Measurements from ENCODE around the gene UGT8. TPM values are rescaled to one million over a fixed set of nuclear protein-coding genes. Genes with fewer than 3 reads are reported as not detected.
"Not testable (repeated sequence)": the region's sequence is repeated elsewhere in the genome, so short reads cannot be mapped to it uniquely, and the experiment has no call there.

Gene UGT8
- total RNA-seq, 1 donor: 3.3 TPM

DNA sequence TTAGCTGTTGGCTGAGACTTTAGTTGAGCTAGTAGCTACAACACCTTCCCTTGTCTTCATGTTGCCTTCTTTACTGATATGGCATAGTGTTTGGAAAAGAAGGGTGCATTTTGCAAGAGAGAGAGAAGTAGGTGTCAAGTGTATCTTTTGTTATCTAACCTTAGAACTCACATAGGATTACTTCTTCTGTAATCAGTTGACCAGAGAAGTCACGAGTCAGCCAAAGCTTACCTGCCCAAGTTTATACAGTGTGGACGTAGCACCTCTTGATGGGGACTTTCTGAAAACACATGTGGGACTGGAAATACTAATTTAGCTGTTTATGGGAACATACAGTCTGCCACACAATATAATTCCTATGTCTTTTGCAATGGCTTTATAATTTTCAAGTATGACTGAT, 56.0 kb downstream of the UGT8 start:
- Histone ChIP-seq H3K9me3 (ENCODE audit: low read depth, low read length) (no peaks in the 10 kb centered on the region), H3K4me1 (ENCODE audit: insufficient read depth, low read length) (no peaks in the 10 kb centered on the region), H3K4me3 (ENCODE audit: low read length) (no peak overlapping the region), H3K27me3 (ENCODE audit: insufficient read depth, low read length) (no peaks in the 10 kb centered on the region)

DNA sequence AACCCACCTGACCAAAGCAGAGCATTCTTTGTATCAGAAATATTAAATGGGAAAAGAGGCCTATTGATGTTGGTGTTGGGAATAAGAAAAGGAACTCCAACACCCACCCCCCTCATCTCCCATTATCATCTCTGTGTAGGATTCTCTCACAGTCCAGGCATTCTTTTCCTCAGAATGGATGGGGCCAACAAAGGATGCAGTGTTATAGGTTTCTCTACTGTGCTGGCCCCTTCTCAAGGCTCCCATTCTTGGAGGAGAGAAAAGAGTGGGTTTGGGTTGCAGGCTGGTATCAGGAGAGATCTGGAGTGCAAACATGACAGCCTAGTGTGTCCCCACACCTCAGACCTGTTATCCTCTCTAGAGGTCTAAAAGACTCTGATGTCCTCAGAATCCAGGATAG, 59.6 kb downstream of the UGT8 start:
- Histone ChIP-seq H3K4me3 (ENCODE audit: low read length) (no peak overlapping the region), H3K27me3 (ENCODE audit: insufficient read depth, low read length) (no peaks in the 10 kb centered on the region), H3K4me1 (ENCODE audit: insufficient read depth, low read length) (no peaks in the 10 kb centered on the region), H3K9me3 (ENCODE audit: low read depth, low read length) (no peaks in the 10 kb centered on the region)

DNA sequence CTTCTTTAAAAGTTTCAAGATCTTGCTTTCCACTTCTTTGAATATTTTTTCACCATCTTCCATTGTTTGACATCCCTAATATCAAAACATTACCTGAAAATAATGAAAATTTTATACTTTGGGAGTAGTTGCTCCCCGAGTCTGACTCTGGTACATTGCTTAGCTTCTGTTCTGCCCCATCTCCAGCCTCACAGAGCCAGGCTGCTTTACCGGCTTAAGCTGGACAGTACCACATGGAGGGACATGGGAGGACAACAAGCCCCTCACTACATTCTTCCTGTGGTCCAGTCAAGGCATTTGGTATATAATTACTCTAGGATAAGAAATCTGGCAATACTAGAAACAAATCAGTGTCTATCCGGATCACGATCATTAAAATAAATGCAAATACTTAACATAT, 60.2 kb downstream of the UGT8 start:
- H3K4me1 ChIP-seq (ENCODE audit: insufficient read depth, low read length): no peaks in the 10 kb centered on the region
- no peaks in the 10 kb centered on the region for H3K9me3 ChIP-seq (ENCODE audit: low read depth, low read length)
- H3K4me3 ChIP-seq (ENCODE audit: low read length): no peak overlapping the region
- no peaks in the 10 kb centered on the region for H3K27me3 ChIP-seq (ENCODE audit: insufficient read depth, low read length)

DNA sequence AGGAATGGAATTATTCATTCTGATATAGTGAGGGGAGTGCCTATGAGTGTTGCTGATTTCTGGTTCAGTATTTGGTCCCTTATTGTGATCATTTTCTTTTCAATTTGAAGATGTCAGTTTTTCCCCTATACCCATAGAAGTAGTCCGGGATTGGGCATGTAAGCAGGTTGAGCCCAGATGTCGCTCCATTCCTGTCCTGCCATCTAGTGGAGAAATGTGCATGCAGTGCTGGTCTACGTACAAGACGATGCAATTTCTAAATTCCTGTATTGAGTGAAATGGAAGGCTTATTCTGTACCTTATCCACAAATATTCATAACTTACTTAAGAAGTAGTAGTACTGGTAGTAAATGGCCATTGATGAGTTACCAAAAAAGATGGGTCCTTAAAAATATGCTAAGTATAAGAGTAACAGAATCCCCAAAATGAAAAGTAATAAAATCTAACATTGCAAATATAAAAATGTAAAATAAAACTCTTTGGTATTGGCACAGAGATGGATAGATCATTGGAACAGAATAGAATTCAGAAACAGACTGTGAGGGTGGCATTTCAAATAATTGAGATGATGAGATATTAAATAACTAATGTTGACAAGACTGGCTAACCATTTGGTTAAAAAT, 60.9 kb downstream of the UGT8 start:
- Histone ChIP-seq H3K9me3 (ENCODE audit: low read depth, low read length) (no peaks in the 10 kb centered on the region), H3K4me1 (ENCODE audit: insufficient read depth, low read length) (no peaks in the 10 kb centered on the region), H3K27me3 (ENCODE audit: insufficient read depth, low read length) (no peaks in the 10 kb centered on the region), H3K4me3 (ENCODE audit: low read length) (no peak overlapping the region)

- Histone ChIP-seq H3K4me3 (ENCODE audit: low read length) (no peak overlapping the region), H3K27me3 (ENCODE audit: insufficient read depth, low read length) (no peaks in the 10 kb centered on the region), H3K4me1 (ENCODE audit: insufficient read depth, low read length) (no peaks in the 10 kb centered on the region), H3K9me3 (ENCODE audit: low read depth, low read length) (no peaks in the 10 kb centered on the region)
These were observed 64.5 kb downstream of the UGT8 start for GRCh38 chr4:114663083-114663482.

GRCh38 chr4:114668577-114668976, 70.0 kb downstream of the UGT8 start:
- no peaks in the 10 kb centered on the region for H3K9me3 ChIP-seq (ENCODE audit: low read depth, low read length)
- no peak overlapping the region for H3K4me3 ChIP-seq (ENCODE audit: low read length)
- no peaks in the 10 kb centered on the region for H3K27me3 ChIP-seq (ENCODE audit: insufficient read depth, low read length)
- H3K4me1 ChIP-seq (ENCODE audit: insufficient read depth, low read length): no peaks in the 10 kb centered on the region

DNA sequence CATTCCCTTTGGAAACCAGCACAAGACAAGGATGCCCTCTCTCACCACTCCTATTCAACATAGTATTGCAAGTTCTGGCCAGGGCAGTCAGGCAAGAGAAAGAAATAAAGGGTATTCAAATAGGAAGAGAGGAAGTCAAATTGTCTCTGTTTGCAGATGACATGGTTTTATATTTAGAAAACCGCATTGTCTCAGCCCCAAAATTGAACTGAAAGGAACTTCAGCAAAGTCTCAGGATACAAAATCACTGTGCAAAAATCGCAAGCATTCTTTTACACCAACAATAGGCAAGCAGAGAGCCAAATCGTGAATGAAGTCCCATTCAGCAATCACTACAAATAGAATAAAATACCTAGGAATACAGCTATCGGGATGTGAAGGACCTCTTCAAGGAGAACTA, 72.1 kb downstream of the UGT8 start:
- H3K4me1 ChIP-seq (ENCODE audit: insufficient read depth, low read length); H3K27me3 ChIP-seq (ENCODE audit: insufficient read depth, low read length); H3K9me3 ChIP-seq (ENCODE audit: low read depth, low read length); H3K4me3 ChIP-seq (ENCODE audit: low read length): not testable (repeated sequence)

- Histone ChIP-seq H3K4me3 (ENCODE audit: low read length) (no peak overlapping the region), H3K4me1 (ENCODE audit: insufficient read depth, low read length) (no peaks in the 10 kb centered on the region), H3K9me3 (ENCODE audit: low read depth, low read length) (no peaks in the 10 kb centered on the region), H3K27me3 (ENCODE audit: insufficient read depth, low read length) (no peaks in the 10 kb centered on the region)
These were observed 74.7 kb downstream of the UGT8 start for GRCh38 chr4:114673306-114673705.

DNA sequence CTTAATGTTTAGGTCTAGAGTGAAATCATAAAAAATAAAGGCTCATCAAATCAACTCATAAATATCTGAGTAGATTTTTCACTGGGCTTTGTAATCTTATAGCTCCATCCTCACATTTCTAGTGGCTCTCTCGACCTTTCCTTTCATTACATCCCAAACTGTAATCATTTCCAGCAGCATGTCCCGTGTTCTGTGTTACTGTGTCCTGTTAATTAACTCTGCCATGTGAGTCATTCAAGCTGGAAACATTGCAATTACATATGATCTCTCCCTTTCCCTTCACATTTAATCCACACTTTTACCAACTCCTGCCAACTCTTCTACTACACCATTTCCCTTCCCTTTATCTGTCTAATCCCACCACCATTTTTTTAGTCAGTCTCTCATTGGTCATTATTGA, 75.5 kb downstream of the UGT8 start:
- no peaks in the 10 kb centered on the region for H3K9me3 ChIP-seq (ENCODE audit: low read depth, low read length)
- H3K4me3 ChIP-seq (ENCODE audit: low read length): no peak overlapping the region
- no peaks in the 10 kb centered on the region for H3K27me3 ChIP-seq (ENCODE audit: insufficient read depth, low read length)
- H3K4me1 ChIP-seq (ENCODE audit: insufficient read depth, low read length): no peaks in the 10 kb centered on the region

DNA sequence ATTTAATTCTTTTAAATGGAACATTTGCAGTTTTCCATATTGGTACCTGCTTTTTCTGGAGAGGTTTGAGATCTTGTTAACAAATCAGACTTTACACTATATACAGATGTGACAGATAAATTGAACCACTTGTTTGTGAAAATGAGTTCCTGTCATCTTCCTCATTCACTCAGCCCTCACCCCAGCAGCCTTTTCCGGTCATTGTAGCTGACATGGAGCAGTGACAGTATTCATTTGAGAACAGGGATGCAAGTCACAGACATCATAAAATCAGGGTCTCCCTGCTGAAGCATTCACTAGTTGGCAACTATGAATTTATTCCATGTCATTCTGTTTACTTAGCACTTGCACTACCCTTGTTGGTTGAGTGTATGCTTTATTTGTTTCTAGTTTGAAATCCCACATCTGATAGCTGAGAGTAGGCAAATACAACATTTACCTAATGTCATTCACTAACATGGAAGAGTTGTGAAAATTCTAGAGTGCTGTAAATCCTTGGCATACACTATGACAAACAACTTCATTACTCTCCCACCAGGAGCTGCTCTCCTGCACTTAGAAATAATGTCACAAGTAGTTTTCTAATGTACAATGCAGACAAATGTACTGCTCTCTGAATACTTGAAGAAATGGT, 78.9 kb downstream of the UGT8 start:
- H3K4me1 ChIP-seq (ENCODE audit: insufficient read depth, low read length): no peaks in the 10 kb centered on the region
- no peak overlapping the region for H3K4me3 ChIP-seq (ENCODE audit: low read length)
- H3K27me3 ChIP-seq (ENCODE audit: insufficient read depth, low read length): no peaks in the 10 kb centered on the region

GRCh38 chr4:114684462-114684861, 85.9 kb downstream of the UGT8 start:
- no peaks in the 10 kb centered on the region for H3K9me3 ChIP-seq (ENCODE audit: low read depth, low read length)
- H3K27me3 ChIP-seq (ENCODE audit: insufficient read depth, low read length): no peaks in the 10 kb centered on the region
- no peak overlapping the region for H3K4me3 ChIP-seq (ENCODE audit: low read length)
- no peaks in the 10 kb centered on the region for H3K4me1 ChIP-seq (ENCODE audit: insufficient read depth, low read length)

More for the DNA sequence above, 78.9 kb downstream of the UGT8 start:
- no peaks in the 10 kb centered on the region for H3K9me3 ChIP-seq (ENCODE audit: low read depth, low read length)

- Histone ChIP-seq H3K4me3 (ENCODE audit: low read length) (no peak overlapping the region), H3K27me3 (ENCODE audit: insufficient read depth, low read length) (no peaks in the 10 kb centered on the region), H3K9me3 (ENCODE audit: low read depth, low read length) (no peaks in the 10 kb centered on the region), H3K4me1 (ENCODE audit: insufficient read depth, low read length) (no peaks in the 10 kb centered on the region)
These were observed 89.5 kb downstream of the UGT8 start for GRCh38 chr4:114688059-114688458.

GRCh38 chr4:114690571-114690970, 92.0 kb downstream of the UGT8 start:
- H3K9me3 ChIP-seq (ENCODE audit: low read depth, low read length): no peaks in the 10 kb centered on the region
- H3K27me3 ChIP-seq (ENCODE audit: insufficient read depth, low read length): no peaks in the 10 kb centered on the region
- no peak overlapping the region for H3K4me3 ChIP-seq (ENCODE audit: low read length)
- H3K4me1 ChIP-seq (ENCODE audit: insufficient read depth, low read length): no peaks in the 10 kb centered on the region

DNA sequence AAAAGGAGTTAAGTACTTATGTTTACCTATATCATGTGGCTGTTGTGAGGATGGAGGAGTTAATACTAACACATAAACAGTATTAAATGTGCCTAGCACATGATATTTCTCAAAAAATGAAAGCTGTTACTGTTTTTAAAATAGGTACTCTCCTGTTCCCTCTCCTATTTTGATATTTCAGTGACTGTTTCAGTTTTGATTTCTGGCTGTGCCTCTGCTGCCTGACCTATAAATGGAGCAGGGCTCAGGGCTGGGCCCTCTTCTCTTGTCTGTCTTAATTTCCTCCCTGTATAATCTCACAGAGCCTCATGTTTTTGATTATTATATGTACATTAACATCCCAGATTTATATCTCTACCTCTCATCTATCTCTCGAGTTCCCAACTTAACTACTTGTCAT, 93.3 kb downstream of the UGT8 start:
- H3K27me3 ChIP-seq (ENCODE audit: insufficient read depth, low read length): no peaks in the 10 kb centered on the region
- no peaks in the 10 kb centered on the region for H3K9me3 ChIP-seq (ENCODE audit: low read depth, low read length)
- no peaks in the 10 kb centered on the region for H3K4me1 ChIP-seq (ENCODE audit: insufficient read depth, low read length)
- no peak overlapping the region for H3K4me3 ChIP-seq (ENCODE audit: low read length)

DNA sequence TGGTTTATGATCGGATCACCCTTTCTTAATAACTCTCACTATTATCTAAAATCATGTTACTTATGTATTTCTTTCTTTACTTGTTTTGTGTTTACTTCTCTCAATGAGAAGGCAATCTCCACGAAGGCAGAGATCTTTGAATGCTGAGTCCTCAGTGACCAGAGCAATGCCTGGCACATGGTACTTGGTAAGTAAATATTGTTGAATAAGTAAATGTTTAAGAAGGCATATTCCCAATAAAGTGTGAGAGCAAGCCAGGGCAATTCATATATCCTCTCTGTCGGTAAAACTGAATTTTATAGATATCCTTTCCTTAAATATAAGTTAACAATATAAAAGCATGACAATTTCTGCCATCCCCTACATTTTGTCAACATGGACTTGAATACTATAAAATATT, 94.4 kb downstream of the UGT8 start:
- H3K9me3 ChIP-seq (ENCODE audit: low read depth, low read length): no peaks in the 10 kb centered on the region
- no peaks in the 10 kb centered on the region for H3K4me1 ChIP-seq (ENCODE audit: insufficient read depth, low read length)
- no peaks in the 10 kb centered on the region for H3K27me3 ChIP-seq (ENCODE audit: insufficient read depth, low read length)
- H3K4me3 ChIP-seq (ENCODE audit: low read length): no peak overlapping the region

GRCh38 chr4:114694770-114695169, 96.2 kb downstream of the UGT8 start:
- Histone ChIP-seq H3K9me3 (ENCODE audit: low read depth, low read length) (no peaks in the 10 kb centered on the region), H3K27me3 (ENCODE audit: insufficient read depth, low read length) (no peaks in the 10 kb centered on the region), H3K4me1 (ENCODE audit: insufficient read depth, low read length) (no peaks in the 10 kb centered on the region), H3K4me3 (ENCODE audit: low read length) (no peak overlapping the region)

Measured in mononuclear cell (primary cell).